Lower lobe of right lung (tissue), 2 donors: ENCODE results near the gene ZMYM4. TPM values are rescaled to one million over a fixed set of nuclear protein-coding genes. Genes with fewer than 3 reads are reported as not detected.
"Not testable (repeated sequence)": the region's sequence is repeated elsewhere in the genome, so short reads cannot be mapped to it uniquely, and the experiment has no call there.

Source experiments
- ATAC-seq, 2 donors: fragments of 200-7000 bp; cut with Tn5 transposase; one replicate each; pipeline ENCODE4 v1.9.1; 2020 to 2022; ENCODE audit warnings: mild to moderate bottlenecking in 2 of 2, moderate library complexity in 2 of 2
- DNase-seq: peaks from one replicate; pipeline ENCODE4 v3.0.0-alpha.2; 2020
- H3K27ac ChIP-seq: fragments of 200-600 bp; one replicate; pipeline ENCODE4 v1.8.0; 2022
- H3K27me3 ChIP-seq: fragments of 200-600 bp; one replicate; pipeline ENCODE4 v1.8.0; 2022; ENCODE audit warnings: low read depth
- H3K36me3 ChIP-seq: fragments of 200-600 bp; one replicate; pipeline ENCODE4 v1.8.0; 2022; ENCODE audit warnings: mild to moderate bottlenecking
- H3K4me1 ChIP-seq: fragments of 200-600 bp; one replicate; pipeline ENCODE4 v1.8.0; 2022
- H3K4me3 ChIP-seq: fragments of 200-600 bp; one replicate; pipeline ENCODE4 v1.8.0; 2022; ENCODE audit warnings: mild to moderate bottlenecking
- H3K9me3 ChIP-seq: fragments of 200-600 bp; one replicate; pipeline ENCODE4 v1.8.0; 2022
- CTCF ChIP-seq: fragments of 200-600 bp; IDR thresholded peaks from one replicate; pipeline ENCODE4 v1.8.0; 2022; ENCODE audit warnings: antibody characterized with exemption, mild to moderate bottlenecking
- intact Hi-C: fragments of 100-400 bp; cut with DNase I; formaldehyde crosslinking; loops from one replicate; pipeline ENCODE4 v1.11.0; 2022
- total RNA-seq: library from RNA; stranded (reverse); fragmentation: NEBNext Ultra II Directional; extraction: Animal tissue kit (Norgen Biotek cat#: 25700); gene quantifications from one replicate; pipeline ENCODE4 v1.2.1, GENCODE V29; 2021
- donor health status: DM: no; HTN: yes; CAD: no; lungs with severe emphysema.

ZMYM4 gene
- total RNA-seq, 1 donor from 2014 or later, result 48.4 TPM

GRCh38 chr1:35371506-35371905, 103.0 kb downstream of the ZMYM4 start:
- peaks cover 17% of the 10 kb centered on the region for H3K36me3 ChIP-seq
- TF ChIP-seq CTCF, result no peak
- H3K4me1 ChIP-seq, result no peaks in the 10 kb centered on the region
- DNase-seq (no peak), ATAC-seq (no peak)
- intact Hi-C loops, result no loop called here
- no peak overlapping the region for H3K27ac ChIP-seq
- H3K4me3 ChIP-seq, result no peak overlapping the region
- no peaks in the 10 kb centered on the region for H3K27me3 ChIP-seq
- H3K9me3 ChIP-seq, result no peaks in the 10 kb centered on the region

GRCh38 chr1:35377555-35377954, 109.0 kb downstream of the ZMYM4 start:
- H3K4me3 ChIP-seq, result no peak overlapping the region
- H3K4me1 ChIP-seq, result no peaks in the 10 kb centered on the region
- H3K27me3 ChIP-seq, result no peaks in the 10 kb centered on the region
- peaks cover 10% of the 10 kb centered on the region for H3K36me3 ChIP-seq
- ATAC-seq (no peak), DNase-seq (no peak)
- H3K27ac ChIP-seq, result no peak overlapping the region
- intact Hi-C loops, result no loop called here
- no peaks in the 10 kb centered on the region for H3K9me3 ChIP-seq
- no peak for TF ChIP-seq CTCF

GRCh38 chr1:35379317-35380000, 111.0 kb downstream of the ZMYM4 start:
- H3K27me3 ChIP-seq, result no peaks in the 10 kb centered on the region
- no peaks in the 10 kb centered on the region for H3K9me3 ChIP-seq
- no peak for TF ChIP-seq CTCF
- ATAC-seq (no peak), DNase-seq (no peak)
- H3K27ac ChIP-seq, result no peak overlapping the region
- no peak overlapping the region for H3K4me3 ChIP-seq
- no peaks in the 10 kb centered on the region for H3K4me1 ChIP-seq
- intact Hi-C loops, result no loop called here
- H3K36me3 ChIP-seq, result peaks cover 11% of the 10 kb centered on the region

DNA sequence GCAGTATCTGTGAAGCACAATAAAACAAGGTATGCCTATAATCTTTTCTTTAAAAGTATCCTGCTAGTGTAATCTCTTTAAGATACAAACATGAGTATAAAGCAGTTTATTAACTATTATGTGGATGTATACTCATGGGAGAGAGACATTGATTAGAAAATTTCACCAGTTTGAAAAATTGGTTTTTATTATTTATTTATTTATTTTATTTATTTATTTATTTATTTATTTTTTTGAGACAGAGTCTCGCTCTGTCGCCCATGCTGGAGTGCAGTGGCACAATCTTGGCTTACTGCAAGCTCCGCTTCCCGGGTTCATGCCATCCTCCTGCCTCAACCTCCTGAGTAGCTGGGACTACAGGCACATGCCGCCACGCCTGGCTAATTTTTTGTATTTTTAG, 111.6 kb downstream of the ZMYM4 start:
- H3K9me3 ChIP-seq, DNase-seq, H3K27me3 ChIP-seq, intact Hi-C loops, H3K27ac ChIP-seq, H3K4me1 ChIP-seq, H3K4me3 ChIP-seq, ATAC-seq: not testable (repeated sequence)
- peaks cover 16% of the 10 kb centered on the region for H3K36me3 ChIP-seq

- ATAC-seq, result no peak
- H3K36me3 ChIP-seq, result peaks cover 30% of the 10 kb centered on the region
- TF ChIP-seq CTCF, result no peak
- intact Hi-C loops, result no loop called here
- H3K4me3 ChIP-seq, result no peak overlapping the region
- no peaks in the 10 kb centered on the region for H3K9me3 ChIP-seq
- no peaks in the 10 kb centered on the region for H3K4me1 ChIP-seq
- no peak for DNase-seq
- no peaks in the 10 kb centered on the region for H3K27me3 ChIP-seq
- H3K27ac ChIP-seq, result no peak overlapping the region
These were observed 113.6 kb downstream of the ZMYM4 start for GRCh38 chr1:35382107-35382506.

DNA sequence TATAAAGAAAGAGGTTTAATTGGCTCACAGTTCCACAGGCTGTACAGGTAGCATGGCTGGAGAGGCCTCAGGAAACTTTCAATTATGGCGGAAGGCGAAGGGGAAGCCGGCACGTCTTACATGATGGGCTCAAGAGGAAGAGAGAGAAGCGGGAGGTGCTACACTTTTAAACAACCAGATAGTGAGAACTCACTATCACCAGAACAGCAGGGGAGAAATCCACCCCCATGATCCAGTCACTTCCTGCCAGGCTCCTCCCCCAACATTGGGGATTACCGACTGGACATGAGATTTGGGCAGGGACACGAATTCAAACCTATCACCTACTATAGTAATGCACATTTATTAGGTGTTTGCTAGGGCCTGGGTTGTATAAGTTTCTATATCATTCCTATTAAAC, 117.8 kb downstream of the ZMYM4 start:
- DNase-seq, result no peak
- TF ChIP-seq CTCF, result no peak
- Histone ChIP-seq H3K27me3 (no peaks in the 10 kb centered on the region), H3K27ac (no peak overlapping the region), H3K4me3 (no peak overlapping the region), H3K4me1 (no peaks in the 10 kb centered on the region), H3K9me3 (no peaks in the 10 kb centered on the region), H3K36me3 (peaks cover 65% of the 10 kb centered on the region)
- no peak for ATAC-seq
- intact Hi-C loops, result no loop called here
